HepG2 (cell line): Measurements from ENCODE around the gene RABGEF1. TPM values are rescaled to one million over a fixed set of nuclear protein-coding genes. Genes with fewer than 3 reads are reported as not detected.
A peak's percentile ranks its signal among the peaks of the same experiment; 100 is the strongest.

Experiments
- ATAC-seq: fragments of 200-7000 bp; cut with Tn5 transposase; 3 replicates; pipeline ENCODE4 v1.9.1; 2020; ENCODE audit warnings: mild to moderate bottlenecking, moderate library complexity
- BruUV-seq: library from RNA; stranded (reverse); fragments of 400-500 nt; replicated peaks from 2 replicates; lab custom pipeline; 2021; lab: Mats Ljungman, UMichigan
- CTCF ChIA-PET: fragments of 300-600 bp; formaldehyde crosslinking; extraction: SDS; loops from one replicate; lab custom pipeline; 2021; ENCODE audit warnings: low total read pairs, inconsistent platforms, low intra/inter-chr PET ratio; lab: Yijun Ruan, JAX
- POLR2A ChIA-PET: fragments of 350-600 bp; sonication (Branson Sonifier 250); formaldehyde crosslinking; loops from one replicate; lab custom pipeline; 2020; ENCODE audit warnings: antibody characterized with exemption, inconsistent platforms; lab: Yijun Ruan, JAX
- DNase-seq: peaks from one replicate; pipeline ENCODE4 v3.0.0-alpha.2; 2015; ENCODE audit warnings: low spot score
- FAIRE-seq: peaks from 3 replicates; lab custom pipeline; 2011; peaks lifted over from hg19 to GRCh38; lab: Jason Lieb, UNC
- H2AFZ ChIP-seq: one replicate; pipeline ENCODE4 v1.6.1; 2011; ENCODE audit warnings: low read length, inconsistent platforms
- H3K27ac ChIP-seq: fragments of 300-600 bp; 3 replicates; pipeline ENCODE4 v1.8.0; 2011; ENCODE audit warnings: mixed run types, mild to moderate bottlenecking, mixed read lengths, low read length, inconsistent platforms; ENCODE audit not compliant: insufficient read depth; ENCODE audit errors: extremely low read length
- H3K27me3 ChIP-seq, 2 experiments: fragments of 200-600 bp in 1 of 2; 2 replicates in 1 of 2; 3 replicates in 1 of 2; pipeline versions ENCODE4 v1.6.0 to v1.8.0; 2011; ENCODE audit warnings: low read length in 2 of 2, mild to moderate bottlenecking in 2 of 2, moderate library complexity in 2 of 2, inconsistent platforms in 1 of 2; ENCODE audit not compliant: insufficient read depth in 2 of 2, control insufficient read depth in 1 of 2
- H3K36me3 ChIP-seq, 2 experiments: fragments of 200-600 bp in 1 of 2; replicated peaks in 1 of 2; 2 replicates in 1 of 2; 3 replicates in 1 of 2; pipeline versions ENCODE4 v1.5.1 to v1.8.0; 2011; ENCODE audit warnings: low read length in 2 of 2, inconsistent platforms in 1 of 2; ENCODE audit not compliant: insufficient read depth in 2 of 2, control insufficient read depth in 1 of 2
- H3K4me1 ChIP-seq: 2 replicates; pipeline ENCODE4 v1.5.1; 2012; ENCODE audit warnings: low read length, inconsistent platforms; ENCODE audit not compliant: insufficient read depth
- H3K4me2 ChIP-seq: 2 replicates; pipeline ENCODE4 v1.6.0; 2011; ENCODE audit warnings: low read depth, low read length, inconsistent platforms
- H3K4me3 ChIP-seq, 3 experiments: fragments of 200-600 bp in 1 of 3; sonication (generic), shearing (Covaris generic) in 1 of 3; replicated peaks in 1 of 3; 2 replicates each; pipeline ENCODE4 v1.5.1; 2011 to 2016; ENCODE audit warnings: low read length in 3 of 3, inconsistent platforms in 2 of 3, low read depth in 2 of 3, mild to moderate bottlenecking in 2 of 3, control low read depth in 1 of 3, mixed read lengths in 1 of 3; ENCODE audit not compliant: insufficient read depth in 1 of 3
- H3K79me2 ChIP-seq: one replicate; pipeline ENCODE4 v1.6.1; 2011; ENCODE audit warnings: low read length, inconsistent platforms; ENCODE audit not compliant: insufficient read depth
- H3K9ac ChIP-seq: 2 replicates; pipeline ENCODE4 v1.6.0; 2011; ENCODE audit warnings: mild to moderate bottlenecking, low read depth, low read length, inconsistent platforms; ENCODE audit not compliant: insufficient read depth
- H3K9me3 ChIP-seq: 2 replicates; pipeline ENCODE4 v1.5.1; 2012; ENCODE audit warnings: mild to moderate bottlenecking, low read length
- H4K20me1 ChIP-seq: 2 replicates; pipeline ENCODE4 v1.6.0; 2011; ENCODE audit warnings: inconsistent platforms, mild to moderate bottlenecking, low read length, moderate library complexity; ENCODE audit not compliant: insufficient read depth
- DBP ChIP-seq: sonication (generic); formaldehyde crosslinking; IDR thresholded peaks from 2 replicates; pipeline ENCODE4 v1.4.0; 2020; ENCODE audit warnings: missing genetic modification reagents; ENCODE audit errors: not compliant biosample characterization
- E2F2 ChIP-seq: sonication (generic); formaldehyde crosslinking; IDR thresholded peaks from 2 replicates; pipeline ENCODE4 v1.4.0; 2020; ENCODE audit warnings: missing genetic modification reagents, borderline replicate concordance
- FIP1L1 ChIP-seq: fragments of 200-400 bp; formaldehyde crosslinking; IDR thresholded peaks from 2 replicates; pipeline ENCODE4 v1.6.1; 2018; ENCODE audit warnings: low read depth, mild to moderate bottlenecking, low read length, moderate library complexity, borderline replicate concordance; ENCODE audit not compliant: insufficient read depth
- FLYWCH1 ChIP-seq: sonication (generic); formaldehyde crosslinking; IDR thresholded peaks from 2 replicates; pipeline ENCODE4 v1.8.1; 2023; ENCODE audit warnings: mild to moderate bottlenecking, missing genetic modification reagents
- GMEB1 ChIP-seq: sonication (generic); formaldehyde crosslinking; IDR thresholded peaks from 2 replicates; pipeline ENCODE4 v1.5.1; 2020; ENCODE audit warnings: missing genetic modification reagents, mild to moderate bottlenecking, borderline replicate concordance
- KMT2B ChIP-seq: IDR thresholded peaks from 2 replicates; pipeline ENCODE4 v1.6.1; 2016; ENCODE audit warnings: missing genetic modification reagents, missing compliant biosample characterization
- MAF1 ChIP-seq: sonication (generic); formaldehyde crosslinking; IDR thresholded peaks from 2 replicates; pipeline ENCODE4 v1.5.0; 2020; ENCODE audit warnings: missing genetic modification reagents, borderline replicate concordance
- MEIS1 ChIP-seq: sonication (generic); formaldehyde crosslinking; IDR thresholded peaks from 2 replicates; pipeline ENCODE4 v1.9.0; 2021; ENCODE audit warnings: mild to moderate bottlenecking, missing genetic modification reagents, moderate library complexity, borderline replicate concordance
- MYC ChIP-seq: sonication (generic); formaldehyde crosslinking; IDR thresholded peaks from 2 replicates; pipeline ENCODE4 v1.9.0; 2021; ENCODE audit warnings: missing genetic modification reagents, borderline replicate concordance
- MZF1 ChIP-seq: sonication (generic); formaldehyde crosslinking; IDR thresholded peaks from 2 replicates; pipeline ENCODE4 v1.8.1; 2023; ENCODE audit warnings: mild to moderate bottlenecking, missing genetic modification reagents, borderline replicate concordance
- NPAS2 ChIP-seq: sonication (generic); formaldehyde crosslinking; IDR thresholded peaks from 2 replicates; pipeline ENCODE4 v1.8.0; 2022; ENCODE audit warnings: mild to moderate bottlenecking, missing genetic modification reagents, borderline replicate concordance
- NR1H2 ChIP-seq: sonication (generic); formaldehyde crosslinking; IDR thresholded peaks from 2 replicates; pipeline ENCODE4 v1.8.1; 2022; ENCODE audit warnings: low read depth, missing genetic modification reagents, borderline replicate concordance
- PHF5A ChIP-seq: IDR thresholded peaks from one replicate; pipeline ENCODE4 v1.6.1; 2018; ENCODE audit warnings: low read depth, missing genetic modification reagents; ENCODE audit not compliant: unreplicated experiment
- SALL1 ChIP-seq: sonication (generic); formaldehyde crosslinking; IDR thresholded peaks from 2 replicates; pipeline ENCODE4 v1.8.0; 2022; ENCODE audit warnings: mild to moderate bottlenecking, missing genetic modification reagents
- TIGD3 ChIP-seq: sonication (generic); formaldehyde crosslinking; IDR thresholded peaks from 2 replicates; pipeline ENCODE4 v1.5.1; 2020; ENCODE audit warnings: mild to moderate bottlenecking, missing genetic modification reagents, borderline replicate concordance
- ZNF564 ChIP-seq: sonication (generic); formaldehyde crosslinking; IDR thresholded peaks from 2 replicates; pipeline ENCODE4 v1.8.1; 2023; ENCODE audit warnings: mild to moderate bottlenecking, missing genetic modification reagents
- ZUFSP ChIP-seq: sonication (generic); formaldehyde crosslinking; IDR thresholded peaks from 2 replicates; pipeline ENCODE4 v1.9.0; 2021; ENCODE audit warnings: missing genetic modification reagents, mild to moderate bottlenecking, borderline replicate concordance
- WGBS: methylation state at CpG from one replicate; pipeline ENCODE4 v1.1.6; 2017; ENCODE audit warnings: low lambda C conversion rate; 5-methylcytosine and 5-hydroxymethylcytosine counted together
- in situ Hi-C: cut with HindIII; loops from 2 replicates; pipeline ENCODE4 v1.10.0; 2017; ENCODE audit warnings: low pct_unique_long_range_greater_than_20kb; ENCODE audit not compliant: extremely low pct_ligation_motif_present
- intact Hi-C: fragments of 100-400 bp; cut with micrococcal nuclease; formaldehyde crosslinking; loops from one replicate; pipeline ENCODE4 v1.10.0; 2022; ENCODE audit not compliant: unreplicated experiment
- polyA plus RNA-seq, 8 experiments: library from polyadenylated mRNA; depleted of rRNA in 3 of 8; stranded (reverse) in 7 of 8; unstranded in 1 of 8; fragments of >200 nt; fragmentation: Illumina TruSeq in 4 of 8; extraction: Trizol in 4 of 8; gene quantifications; 2 replicates each; pipeline versions ENCODE4 v1.2.1 to v1.2.3, GENCODE V29; 2011 to 2016; ENCODE audit warnings: low read depth in 4 of 8, missing spikeins in 1 of 8, mixed read lengths in 1 of 8; ENCODE audit not compliant: insufficient read depth in 1 of 8
- total RNA-seq, 5 experiments: library from RNA; depleted of rRNA; stranded (reverse); fragments of >200 nt; fragmentation: Illumina TruSeq; extraction: Trizol; gene quantifications; 2 replicates each; pipeline ENCODE4 v1.2.3, GENCODE V29; 2016; ENCODE audit warnings: low read depth in 1 of 5

The RABGEF1 gene
- total and polyA plus RNA-seq, 2 of the 13 experiments (the other 11 are each of a cell fraction or from before 2014, with no cell fraction given): 22.7 to 35.3 TPM

GRCh38 chr7:66747385-66747784 lies 6.9 kb downstream of the RABGEF1 start:
- Histone ChIP-seq H3K9ac (no peak overlapping the region), H4K20me1 (peaks cover 9% of the 10 kb centered on the region; the same call in 1 of the 2 replicates), H2AFZ (no peak overlapping the region), H3K4me3 (no peak overlapping the region), H3K27me3 (no peaks in the 10 kb centered on the region), H3K4me2 (no peak overlapping the region), H3K27ac (no peak overlapping the region), H3K4me1 (peaks cover 32% of the 10 kb centered on the region), H3K79me2 (peaks cover 90% of the 10 kb centered on the region), H3K36me3 (peaks cover 1 to 7% of the 10 kb centered on the region in 2 experiments), H3K9me3 (no peaks in the 10 kb centered on the region)
- no peak for ATAC-seq
- DNase-seq: no peak
- CTCF ChIA-PET: no interaction called here
- intact Hi-C loops (no loop called here), in situ Hi-C loops (no loop called here)
- 91% methylated on average over 2 of the region's 2 CpGs for WGBS
- FAIRE-seq: no peak
- TSS peak; percentile 16 for BruUV-seq
- TF ChIP-seq SALL1 (CRISPR knock-in tag): no peak
- TF ChIP-seq TIGD3 (CRISPR knock-in tag): no peak
- no peak for TF ChIP-seq GMEB1 (CRISPR knock-in tag)
- TF ChIP-seq FIP1L1: no peak
- no peak for TF ChIP-seq PHF5A (CRISPR knock-in tag)
- no peak for TF ChIP-seq FLYWCH1 (CRISPR knock-in tag)
- TF ChIP-seq MAF1 (CRISPR knock-in tag): no peak
- no peak for TF ChIP-seq ZNF564 (CRISPR knock-in tag)
- no peak for TF ChIP-seq MYC (CRISPR knock-in tag)
- TF ChIP-seq ZUFSP (CRISPR knock-in tag): no peak
- TF ChIP-seq NR1H2 (CRISPR knock-in tag): no peak
- TF ChIP-seq MZF1 (CRISPR knock-in tag): no peak
- no peak for TF ChIP-seq NPAS2 (CRISPR knock-in tag)
- no peak for TF ChIP-seq DBP (CRISPR knock-in tag)
- TF ChIP-seq E2F2 (CRISPR knock-in tag): no peak
- no peak for TF ChIP-seq KMT2B (CRISPR knock-in tag)
- TF ChIP-seq MEIS1 (CRISPR knock-in tag): no peak
- POLR2A ChIA-PET: no interaction called here
